ENCODE results near the gene OR7D4.

The OR7D4 gene

GRCh38 chr19:9183000-9183399 lies 36.4 kb downstream of the OR7D4 start:
- no peak overlapping the region for H3K4me3 ChIP-seq (ENCODE audit: low read depth, low read length)
- no peak for TF ChIP-seq CTCF (IDR thresholded peaks at IDR 0.05; ENCODE audit: low read depth, low read length, missing control alignments)
- in situ Hi-C loops (cut with HindIII; ENCODE audit: low sequenced_read_pairs) = no loop called here

GRCh38 chr19:9178901-9179300 lies 40.5 kb downstream of the OR7D4 start, which contains the start of gene OR7D2:
Gene OR7D2 (plus strand): TSS chr19:9178979. CDS start chr19:9185782, 6,803 bp downstream.
- no peak for TF ChIP-seq CTCF (IDR thresholded peaks at IDR 0.05; ENCODE audit: low read depth, low read length, missing control alignments)
- in situ Hi-C loops (cut with HindIII; ENCODE audit: low sequenced_read_pairs) = no loop called here
- no peak within 1 kb of the TSS for H3K4me3 ChIP-seq (ENCODE audit: low read depth, low read length)
- DNase-seq (ENCODE audit: low read depth) = no peak

More at GRCh38 chr19:9183000-9183399, 36.4 kb downstream of the OR7D4 start:
- no peak for DNase-seq (ENCODE audit: low read depth)

GRCh38 chr19:9175326-9175725 lies 44.1 kb downstream of the OR7D4 start:
- TF ChIP-seq CTCF (IDR thresholded peaks at IDR 0.05; ENCODE audit: low read depth, low read length, missing control alignments) = no peak
- in situ Hi-C loops (cut with HindIII; ENCODE audit: low sequenced_read_pairs) = no loop called here
- no peak overlapping the region for H3K4me3 ChIP-seq (ENCODE audit: low read depth, low read length)
- no peak for DNase-seq (ENCODE audit: low read depth)

- no peak for DNase-seq (ENCODE audit: low read depth)
- in situ Hi-C loops (cut with HindIII; ENCODE audit: low sequenced_read_pairs) = no loop called here
- no peak overlapping the region for H3K4me3 ChIP-seq (ENCODE audit: low read depth, low read length)
- no peak for TF ChIP-seq CTCF (IDR thresholded peaks at IDR 0.05; ENCODE audit: low read depth, low read length, missing control alignments)
These were observed 47.9 kb downstream of the OR7D4 start for GRCh38 chr19:9171393-9171991.

- no peak overlapping the region for H3K4me3 ChIP-seq (ENCODE audit: low read depth, low read length)
- no peak for DNase-seq (ENCODE audit: low read depth)
- no peak for TF ChIP-seq CTCF (IDR thresholded peaks at IDR 0.05; ENCODE audit: low read depth, low read length, missing control alignments)
- in situ Hi-C loops (cut with HindIII; ENCODE audit: low sequenced_read_pairs) = no loop called here
These were observed 52.5 kb downstream of the OR7D4 start for GRCh38 chr19:9166846-9167245.

GRCh38 chr19:9165261-9165660 lies 54.1 kb downstream of the OR7D4 start:
- TF ChIP-seq CTCF (IDR thresholded peaks at IDR 0.05; ENCODE audit: low read depth, low read length, missing control alignments) = no peak
- H3K4me3 ChIP-seq (ENCODE audit: low read depth, low read length) = no peak overlapping the region
- DNase-seq (ENCODE audit: low read depth) = no peak
- in situ Hi-C loops (cut with HindIII; ENCODE audit: low sequenced_read_pairs) = no loop called here

Data from astrocyte of the cerebellum (primary cell).